ENCODE results near the gene VWA5B2. TPM values are rescaled to one million over a fixed set of nuclear protein-coding genes. Genes with fewer than 3 reads are reported as not detected.

The VWA5B2 gene
- total RNA-seq (2011; cell fraction: chromatin; rRNA removed; ENCODE audit: low replicate concordance) = not detected in 2 replicates
- total RNA-seq (2011; cell fraction: nucleolus; rRNA removed) = not detected in 2 replicates
- total RNA-seq (2011; cell fraction: nucleoplasm; rRNA removed) = not detected in 2 replicates
- total RNA-seq (2014; rRNA removed) (not detected in 2 replicates), total RNA-seq (2014; rRNA removed; fragmentation: Illumina TruSeq; extraction: Trizol) (not detected in 2 replicates), total RNA-seq (2015; rRNA removed; fragmentation: Illumina TruSeq; extraction: Trizol) (not detected in 2 replicates), total RNA-seq (2021) (0.04 TPM in 1 of 2 replicates, not detected in the other), polyA plus RNA-seq (2011; rRNA removed) (not detected in 2 replicates), polyA plus RNA-seq (2014; fragmentation: Illumina TruSeq; extraction: Trizol) (not detected in 2 replicates), polyA plus RNA-seq (2014; fragmentation: Nextera tagmentation; extraction: Ambion mirVana) (not detected), polyA plus RNA-seq (2014; rRNA removed) (not detected in 2 replicates), polyA minus RNA-seq (2011; rRNA and poly(A)+ RNA removed) (not detected in 2 replicates), Bru-seq, nascent RNA (not detected), BruChase-seq, experiment 1, labeled RNA remaining after a 2-hour chase (not detected), BruChase-seq, experiment 2, labeled RNA remaining after a 6-hour chase (not detected)
- not detected in 2 replicates for polyA plus RNA-seq (2011; cell fraction: cytosol; rRNA removed)
- not detected in 2 replicates for polyA plus RNA-seq (2011; cell fraction: nucleus; rRNA removed)
- polyA plus RNA-seq (2012) = 0.03 and 0.18 TPM in 2 replicates
- polyA minus RNA-seq (2011; cell fraction: cytosol; rRNA and poly(A)+ RNA removed) = not detected in 2 replicates
- polyA minus RNA-seq (2011; cell fraction: nucleus; rRNA and poly(A)+ RNA removed) = not detected in 2 replicates
- long read RNA-seq, experiment 1 = 0 reads
- long read RNA-seq, experiment 2 = 0 reads
- long read RNA-seq, experiment 3 = 0 reads

GRCh38 chr3:184229394-184230080, at the start of gene VWA5B2:
TSS of gene VWA5B2 (plus strand) at chr3:184229585. CDS start at chr3:184230529, 944 bp downstream.
- H3K9me3 ChIP-seq (replicated peaks; ENCODE audit: control insufficient read depth, insufficient read depth, low read depth, low read length) = no peaks in the 10 kb centered on the region
- FAIRE-seq (no peak), DNase-seq (ENCODE audit: extremely low read depth in 1 of 4, low spot score in 3 of 4) (peak; percentile 66 to 96 (median 92)), ATAC-seq (peak; percentile 92)
- peak within 1 kb of the TSS; percentile 33; the same call in 1 of the 2 replicates for H3K4me2 ChIP-seq (ENCODE audit: insufficient read depth, low read length)
- peak within 1 kb of the TSS; percentile 38 for H2AFZ ChIP-seq (ENCODE audit: low read depth, low read length)
- BruUV-seq (replicated peaks) = no TSS peak
- WGBS (ENCODE audit: insufficient coverage, low coverage, missing lambda C conversion rate) = 0% methylated on average over 11 of the region's 66 CpGs
- in situ Hi-C loops (cut with MboI) (no loop called here), intact Hi-C loops (cut with micrococcal nuclease) (no loop called here)
- no peak within 1 kb of the TSS for H3K27ac ChIP-seq (ENCODE audit: extremely low read depth, low read depth, low read length)
- peaks cover 15% of the 10 kb centered on the region for H4K20me1 ChIP-seq (replicated peaks; ENCODE audit: control insufficient read depth, insufficient read depth, low read length)
- ChIA-PET POLR2A (interaction anchor here (0.7 to 1.7 kb wide), 2 partner anchors 11 to 120 kb away, joined by 3 to 6 read pairs; no protein-coding TSS in a partner anchor), CTCF (ENCODE audit: low intra/inter-chr PET ratio) (no interaction called here)
- peaks cover 47 to 68% of the 10 kb centered on the region in 2 experiments for H3K27me3 ChIP-seq (ENCODE audit: control insufficient read depth in 2 of 2, insufficient read depth in 2 of 2, low read length in 2 of 2)
- H3K9ac ChIP-seq (ENCODE audit: insufficient read depth in 1 of 2, low read depth in 2 of 2, low read length in 2 of 2) = peak within 1 kb of the TSS in 1 of 2 experiments; percentile 81; a peak in 2 of 4 replicates
- no peaks in the 10 kb centered on the region for H3K9me1 ChIP-seq (ENCODE audit: control insufficient read depth, insufficient read depth, low read length)
- H3K36me3 ChIP-seq (ENCODE audit: control insufficient read depth, insufficient read depth, low read length) = no peaks in the 10 kb centered on the region
- H3K4me1 ChIP-seq (replicated peaks in 1 of 2; ENCODE audit: control insufficient read depth in 2 of 2, insufficient read depth in 2 of 2, low read length in 2 of 2) = peaks cover 0 to 32% of the 10 kb centered on the region in 2 experiments; a peak in 3 of 5 replicates
- no peaks in the 10 kb centered on the region for H3K79me2 ChIP-seq (ENCODE audit: control insufficient read depth, insufficient read depth, low read length)
- H3K4me3 ChIP-seq = no peak within 1 kb of the TSS
- TF ChIP-seq ZBTB7A (IDR thresholded peaks at IDR 0.05; ENCODE audit: borderline replicate concordance, control insufficient read depth, low read depth, low read length) (peak; percentile 82; the same call in 1 of the 2 replicates), SAFB (IDR thresholded peaks at IDR 0.05; ENCODE audit: borderline replicate concordance, low read depth, low read length) (0 out of 2 replicates have a peak, but pooled peaks have one; percentile 40), SMARCA4 (IDR thresholded peaks at IDR 0.05) (no peak), ZNF785 (CRISPR knock-in tag; IDR thresholded peaks at IDR 0.05) (no peak), ZNF212 (CRISPR knock-in tag; IDR thresholded peaks at IDR 0.05) (no peak), ZC3H8 (IDR thresholded peaks at IDR 0.05) (no peak), VEZF1 (CRISPR knock-in tag; IDR thresholded peaks at IDR 0.05) (peak; percentile 42), MCM7 (IDR thresholded peaks at IDR 0.05) (no peak), FOSL1 (tag; conservative IDR thresholded peaks at IDR 0.05) (no peak), RBBP5 (IDR thresholded peaks at IDR 0.05; ENCODE audit: borderline replicate concordance, insufficient read depth, low read length, poor library complexity, severe bottlenecking) (peak; percentile 25), MCM3 (IDR thresholded peaks at IDR 0.05) (no peak), ZNF57 (CRISPR knock-in tag; IDR thresholded peaks at IDR 0.05) (no peak), HNRNPL (IDR thresholded peaks at IDR 0.05; ENCODE audit: low read depth, low read length) (peak; percentile 31; the same call in 1 of the 2 replicates), ATF3 (IDR thresholded peaks at IDR 0.05) (no peak), ATF3 (CRISPR knock-in tag; conservative IDR thresholded peaks at IDR 0.05) (no peak), RBM25 (IDR thresholded peaks at IDR 0.05; ENCODE audit: low read depth, low read length, severe bottlenecking) (no peak)

Data from K562 (cell line).